ENCODE data around the gene MRM2.
A peak's percentile ranks its signal among the peaks of the same experiment; 100 is the strongest.

The MRM2 gene

DNA sequence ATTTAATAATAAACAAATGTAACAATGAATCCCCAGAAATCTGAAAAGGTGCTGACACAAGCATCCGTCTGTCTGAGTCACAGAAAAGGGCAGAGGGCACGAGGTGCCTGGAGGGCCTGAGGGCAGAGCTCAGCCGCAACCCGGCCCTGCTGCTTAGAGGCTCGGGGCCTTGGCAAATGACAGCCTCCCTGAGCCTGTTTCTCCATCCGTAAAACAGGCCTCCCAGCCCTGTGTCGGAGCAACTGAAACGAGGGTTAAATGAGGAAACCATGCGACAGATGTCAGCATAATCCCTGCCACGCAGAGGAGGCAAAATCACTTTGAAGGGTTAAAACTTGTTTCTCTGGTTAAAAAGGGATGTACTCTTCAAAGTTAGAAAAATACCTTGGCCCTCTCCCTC is 24.9 kb upstream of the MRM2 start:
- peak; percentile 34 for DNase-seq (ENCODE audit: low spot score)

DNA sequence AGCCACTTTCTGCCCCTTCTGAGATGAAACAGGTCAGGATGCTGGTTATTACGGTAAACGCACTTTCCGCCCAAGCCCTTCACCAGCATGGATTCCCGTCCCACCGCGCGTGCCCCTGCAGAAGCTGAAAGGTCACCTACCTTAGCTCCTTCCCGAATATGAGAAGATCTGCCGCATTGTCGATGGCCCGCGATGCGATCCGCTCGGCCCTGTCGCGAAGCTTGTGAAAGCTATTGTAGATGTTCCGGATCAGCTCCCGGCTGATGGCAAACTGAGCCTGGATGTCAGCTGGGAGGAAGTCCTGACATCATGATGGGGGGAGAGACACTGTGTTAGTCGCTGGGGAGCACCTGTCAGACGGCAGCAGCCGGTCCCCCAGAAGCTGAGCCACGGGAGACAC is 22.2 kb upstream of the MRM2 start:
- DNase-seq (ENCODE audit: low spot score) = no peak

DNA sequence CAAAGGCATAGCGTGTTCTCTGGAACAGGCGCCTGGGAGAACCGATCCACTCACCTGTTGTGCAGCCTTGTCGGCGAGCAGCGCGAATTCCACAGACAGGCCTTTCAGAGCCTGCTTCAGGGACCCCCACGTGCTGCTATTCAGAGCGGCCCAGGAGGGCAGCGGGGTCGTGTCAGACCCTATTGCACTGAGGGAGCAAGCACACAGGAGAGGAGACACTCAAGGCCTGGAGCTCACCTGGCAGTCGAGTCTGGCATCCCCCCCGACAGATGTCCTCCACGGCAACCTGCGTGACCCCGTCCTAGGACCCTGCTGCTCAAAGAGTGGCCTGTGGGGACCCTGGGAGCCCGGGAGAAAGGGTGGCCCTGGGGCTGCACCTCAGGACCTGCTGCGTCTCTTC is 21.2 kb upstream of the MRM2 start:
- DNase-seq (ENCODE audit: low spot score) = no peak

DNA sequence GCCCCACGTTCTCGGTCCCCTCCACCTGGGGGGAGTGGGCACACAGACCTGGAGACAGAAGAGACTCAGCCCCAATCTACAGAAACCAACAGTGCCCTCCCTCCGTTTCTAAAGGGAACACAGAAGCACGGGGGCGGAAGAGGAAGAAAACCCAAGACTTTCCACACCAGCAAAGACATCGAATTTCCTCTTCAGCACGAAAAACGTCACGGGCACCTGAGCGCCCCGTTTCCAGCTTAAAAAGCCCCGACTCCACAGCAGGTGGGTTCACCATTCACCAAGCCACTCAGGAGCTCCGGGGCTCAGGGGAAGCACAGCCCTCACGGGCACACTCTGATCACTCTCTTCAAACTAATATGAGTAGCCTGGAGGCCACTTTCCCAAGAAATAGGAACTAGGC is 19.6 kb upstream of the MRM2 start:
- no peak for DNase-seq (ENCODE audit: low spot score)

DNA sequence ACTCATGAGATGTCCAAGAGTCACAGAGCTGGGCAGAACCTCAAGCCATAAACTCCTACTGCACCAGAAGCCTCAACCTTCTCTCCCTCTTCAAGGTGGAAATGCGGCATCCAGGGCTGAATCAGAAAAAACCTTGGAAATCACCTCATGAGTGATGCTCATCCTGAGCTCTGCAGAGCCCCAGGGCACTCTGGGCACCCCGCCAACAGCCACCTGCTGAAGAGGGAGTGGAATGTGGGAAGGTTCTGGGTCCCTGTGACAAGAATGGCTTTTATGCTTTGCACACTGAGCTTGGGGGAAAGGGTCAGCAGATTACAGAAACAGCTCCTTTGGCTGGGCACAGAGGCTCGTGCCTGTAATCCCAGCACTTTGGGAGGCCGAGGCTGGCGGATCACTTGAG is 18.8 kb upstream of the MRM2 start:
- no peak for DNase-seq (ENCODE audit: low spot score)

DNA sequence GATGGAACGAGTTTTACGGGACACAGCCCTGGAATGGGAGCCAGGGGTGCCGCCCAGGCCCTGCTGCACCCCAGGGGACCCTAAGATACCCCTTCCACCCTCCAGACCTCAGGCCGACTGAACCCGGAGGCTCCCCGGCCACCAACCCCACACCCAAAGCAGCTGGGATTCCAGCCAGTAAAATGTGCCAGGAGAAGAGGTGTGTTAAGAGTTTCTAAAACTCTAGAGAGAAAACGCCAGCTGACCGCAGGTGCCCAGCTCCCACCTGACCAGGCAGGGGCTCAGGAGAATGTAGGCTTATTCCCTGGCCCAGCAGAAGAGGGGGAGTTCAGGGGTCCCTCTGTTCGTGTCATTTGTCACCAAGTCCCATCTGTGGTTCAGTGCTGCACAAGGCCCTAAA is 17.5 kb upstream of the MRM2 start:
- DNase-seq (ENCODE audit: low spot score) = no peak

DNA sequence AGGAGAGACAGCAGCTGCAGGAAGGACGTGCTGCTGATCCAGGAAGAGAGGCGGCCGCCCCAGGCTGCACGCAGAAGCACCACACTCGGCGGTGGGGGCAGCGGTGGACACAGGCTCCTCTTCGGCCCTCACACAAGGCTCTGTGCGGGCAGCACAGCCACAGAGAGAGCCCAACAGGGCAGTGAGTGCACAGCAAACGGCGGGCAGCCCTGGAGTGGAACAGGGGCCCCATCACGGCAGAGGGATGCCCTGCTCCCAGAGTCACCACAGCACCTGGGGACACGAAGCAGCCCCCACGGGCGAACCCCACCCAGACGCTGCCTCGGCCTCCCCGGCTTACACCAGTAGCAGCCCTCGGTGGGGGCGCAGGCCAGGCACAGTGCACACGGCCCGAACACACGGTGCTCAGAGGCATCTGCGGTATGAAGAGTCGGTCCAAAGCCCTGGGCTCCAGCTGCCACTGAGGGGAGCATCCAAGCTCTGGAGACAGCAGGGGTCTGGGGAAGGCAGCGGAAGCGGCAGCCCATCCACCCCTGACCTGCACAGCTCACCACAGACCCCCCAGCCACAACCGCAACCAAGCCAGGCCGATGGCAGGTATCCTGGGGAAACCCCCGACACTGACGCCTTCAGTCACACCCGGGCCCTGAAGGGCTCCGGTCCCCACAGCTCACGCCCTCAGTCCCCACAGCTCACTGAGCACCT is 16.8 kb upstream of the MRM2 start:
- no peak for DNase-seq (ENCODE audit: low spot score)

DNA sequence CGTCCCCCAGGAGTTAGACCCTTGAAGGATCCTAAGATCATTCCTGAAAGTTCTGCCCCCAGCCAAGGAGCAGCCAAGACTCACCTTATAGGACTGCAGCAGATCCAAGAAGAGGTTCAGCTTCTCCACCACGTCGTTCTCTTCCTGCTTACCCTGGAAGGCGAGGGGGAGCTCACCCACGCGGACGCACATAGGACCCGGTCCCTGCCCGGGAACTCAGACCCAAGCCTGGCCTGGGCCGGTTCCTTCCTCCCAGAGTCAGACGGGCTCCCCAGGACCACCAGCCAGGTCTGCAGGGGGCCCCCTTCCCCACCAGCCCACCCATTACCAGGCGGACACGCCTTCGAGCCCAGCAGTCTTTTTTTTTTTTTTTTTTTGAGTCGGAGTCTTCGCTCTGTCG is 15.6 kb upstream of the MRM2 start:
- DNase-seq (ENCODE audit: low spot score) = no peak

DNA sequence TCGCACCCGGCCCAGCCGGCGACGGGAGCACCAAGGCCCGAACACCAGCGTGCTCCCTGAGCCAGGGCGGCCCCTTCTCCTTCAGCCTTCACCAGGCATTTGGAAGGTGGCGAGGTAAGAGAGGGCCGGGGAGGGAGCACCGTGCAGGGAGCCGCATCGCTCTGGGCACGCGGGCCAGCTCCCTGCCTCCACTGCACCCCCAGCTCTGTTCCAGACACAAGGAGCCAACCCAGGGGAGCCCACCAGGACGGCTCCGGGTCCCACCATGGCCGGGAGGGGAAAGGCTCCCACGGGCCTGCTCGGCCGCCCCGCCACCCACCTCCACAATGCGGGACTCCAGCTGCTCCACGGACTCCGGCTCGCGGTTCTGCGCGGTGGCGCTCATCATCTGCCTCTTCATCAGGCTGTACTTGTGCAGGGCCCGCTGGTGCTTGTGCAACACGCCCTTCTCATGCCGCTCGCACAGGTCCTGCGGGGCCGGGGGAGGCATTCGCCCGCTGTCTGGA is 15.1 kb upstream of the MRM2 start:
- DNase-seq (ENCODE audit: low spot score) = no peak

DNA sequence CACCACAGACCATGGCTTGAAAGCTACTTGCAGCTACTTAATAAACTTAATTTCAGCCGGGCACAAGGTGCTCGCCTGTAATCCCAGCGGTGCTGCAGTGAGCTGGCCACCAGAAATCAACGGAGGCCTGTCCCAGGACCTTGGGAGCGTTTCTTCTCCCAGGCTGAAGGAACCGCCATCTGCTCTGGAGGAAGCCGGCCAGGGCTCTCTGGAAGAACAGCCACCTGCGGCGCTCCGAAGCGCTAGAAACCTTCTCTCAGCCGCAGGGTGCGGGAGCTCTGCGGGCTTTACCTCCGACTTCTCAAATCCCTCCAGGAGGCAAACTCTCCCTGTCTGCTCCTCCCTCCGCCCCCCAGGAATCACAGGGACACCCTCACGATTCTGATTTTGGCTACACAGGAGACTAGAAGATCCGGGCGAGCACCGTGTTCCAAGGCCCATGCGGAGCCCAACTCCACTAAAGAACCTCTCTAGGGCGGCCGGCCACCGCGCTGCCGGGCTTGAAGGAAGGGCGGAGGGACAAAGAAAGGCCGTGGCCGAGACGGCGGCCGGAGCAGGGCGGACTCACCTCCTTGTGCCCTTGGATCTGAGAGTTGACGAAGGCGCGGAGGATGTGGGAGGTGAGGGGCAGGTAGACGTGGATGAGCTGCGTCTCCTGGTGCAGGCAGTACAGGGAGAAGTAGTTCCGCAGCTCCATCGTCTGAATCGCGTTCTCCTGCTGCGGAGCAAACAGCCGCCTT is 14.5 kb upstream of the MRM2 start:
- DNase-seq (ENCODE audit: low spot score) = no peak

DNA sequence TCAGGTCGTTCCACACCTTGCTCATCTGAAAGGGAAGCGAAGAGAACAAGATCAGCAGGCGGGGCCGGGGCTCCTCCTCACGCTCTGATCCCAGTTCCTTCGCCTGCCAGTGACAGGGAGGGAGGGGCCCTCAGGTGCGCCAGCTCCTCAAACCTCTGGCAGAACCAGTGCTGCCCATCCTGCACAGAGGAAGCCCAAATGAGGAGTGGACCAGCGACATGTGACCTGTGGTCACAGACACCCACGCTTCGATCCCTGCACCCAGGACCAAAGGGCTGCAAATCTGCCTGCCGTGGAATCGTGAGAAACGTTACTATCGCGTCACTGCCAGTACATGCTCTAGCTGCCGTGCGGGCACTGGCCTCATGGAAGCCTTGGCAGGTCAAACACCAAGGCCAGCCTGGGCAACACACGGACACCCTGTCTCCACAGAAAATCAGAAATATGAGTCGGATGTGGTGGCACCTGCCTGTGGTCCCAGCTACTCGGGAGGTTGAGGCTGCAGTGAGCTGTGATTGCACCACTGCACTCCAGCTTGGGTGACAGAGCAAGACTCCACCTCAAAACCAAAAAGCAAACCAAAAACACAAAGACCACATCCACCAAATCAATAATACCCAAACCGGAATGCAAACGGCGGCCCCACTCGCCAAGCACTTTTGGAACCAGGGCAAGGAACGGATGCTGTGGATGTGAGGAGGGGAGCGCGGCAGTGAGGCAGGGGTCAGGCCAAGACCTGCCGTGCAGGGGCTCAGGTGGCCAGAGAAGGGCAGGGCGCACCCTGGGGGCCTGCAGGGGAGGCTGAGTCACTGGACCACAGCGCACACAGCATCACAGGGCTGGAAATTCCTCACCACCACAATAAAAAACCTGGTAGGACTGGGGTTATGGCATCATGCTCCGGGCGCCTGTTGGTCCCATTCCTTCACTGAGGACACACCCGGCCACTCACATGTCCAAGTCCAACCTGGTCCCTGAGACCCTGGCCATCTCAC is 13.4 kb upstream of the MRM2 start:
- no peak for DNase-seq (ENCODE audit: low spot score)

DNA sequence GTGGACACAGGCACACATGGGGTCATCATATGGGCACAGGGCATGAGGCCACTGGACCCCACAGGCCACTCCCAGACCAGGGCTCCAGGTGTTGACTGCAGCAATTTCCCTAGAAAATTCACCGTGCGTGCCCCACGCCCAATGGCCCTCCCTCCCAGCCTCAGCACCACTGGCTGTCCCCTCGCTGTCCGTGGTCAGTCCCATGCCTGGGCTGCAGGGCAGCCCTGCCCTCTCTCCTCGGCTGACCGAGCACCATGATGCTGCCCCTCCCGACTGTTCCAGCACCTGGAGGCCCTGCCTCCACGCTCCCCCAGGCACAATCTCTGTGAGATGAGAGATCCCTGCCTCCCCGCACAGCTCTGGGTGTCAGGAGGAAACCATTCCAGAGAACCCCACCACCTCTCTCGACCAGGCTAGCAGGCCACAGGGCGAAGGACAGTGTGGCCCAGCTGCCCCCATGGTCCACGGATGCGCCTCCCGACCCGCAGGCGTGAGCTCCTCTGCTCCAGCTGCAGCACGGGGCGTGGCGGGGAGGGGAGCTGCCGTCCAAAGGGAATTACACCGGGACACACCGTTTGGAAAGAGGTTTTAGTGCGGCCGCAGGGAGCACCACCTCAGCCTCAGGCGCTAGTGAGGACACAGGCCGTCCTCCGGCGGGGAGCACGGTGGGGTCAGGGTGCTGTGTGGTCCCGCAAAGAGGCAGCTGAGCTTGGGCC is 12.6 kb upstream of the MRM2 start:
- DNase-seq (ENCODE audit: low spot score) = no peak

DNA sequence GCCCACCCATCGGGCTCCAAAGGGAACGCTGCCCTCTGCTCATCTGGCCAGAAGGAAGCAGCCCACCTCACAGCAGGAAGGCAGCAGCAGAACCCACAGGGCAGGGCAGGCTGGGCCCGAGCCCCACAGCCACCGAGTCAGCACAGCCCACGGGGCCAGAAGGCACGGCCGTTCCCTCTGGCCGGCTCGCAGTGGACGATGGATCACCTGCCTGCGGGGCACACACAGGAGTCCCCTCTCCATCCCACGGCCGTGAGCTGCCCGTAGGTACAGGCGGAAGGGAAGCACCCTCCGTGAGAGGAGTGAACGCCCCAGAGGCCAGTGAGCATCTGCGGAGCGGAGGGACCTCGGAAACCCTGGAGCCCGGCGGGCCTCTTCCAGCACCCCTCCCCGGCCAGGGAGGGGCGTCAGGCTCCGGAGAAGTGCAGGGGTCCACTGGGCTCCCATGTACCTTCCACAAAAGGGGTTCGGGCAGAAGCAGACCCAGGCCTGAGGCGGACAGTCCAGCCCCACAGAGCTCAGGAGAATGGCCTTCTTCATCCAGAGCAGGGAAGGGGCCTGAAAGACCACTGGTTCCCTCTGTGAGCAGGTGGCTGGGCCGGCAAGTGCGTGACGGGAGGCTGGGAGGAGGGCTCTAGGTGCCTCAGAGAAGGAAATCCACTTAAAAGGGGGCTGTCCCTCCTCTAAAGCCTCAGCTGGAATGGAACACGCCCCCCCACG is 11.7 kb upstream of the MRM2 start:
- DNase-seq (ENCODE audit: low spot score) = no peak

DNA sequence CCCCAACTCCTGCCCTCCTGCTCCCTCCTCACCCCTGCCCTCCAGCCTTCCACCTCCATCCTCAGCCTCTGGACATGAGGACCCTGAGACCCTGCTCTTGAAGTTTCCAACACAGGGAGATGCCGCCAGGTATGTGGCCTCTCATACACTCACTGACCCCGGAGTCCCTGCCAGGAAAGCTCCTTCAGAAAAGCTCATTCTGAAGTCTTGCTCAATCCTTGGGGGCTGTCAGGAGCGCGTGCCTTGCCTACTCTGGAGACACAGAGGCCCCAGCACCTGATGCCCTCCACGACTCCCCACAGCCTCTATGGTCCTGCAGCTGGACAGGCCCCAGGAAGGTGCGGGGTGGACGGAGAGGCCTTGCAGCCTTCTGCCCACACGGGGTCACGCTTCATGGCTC is 11.0 kb upstream of the MRM2 start:
- DNase-seq (ENCODE audit: low spot score) = no peak

DNA sequence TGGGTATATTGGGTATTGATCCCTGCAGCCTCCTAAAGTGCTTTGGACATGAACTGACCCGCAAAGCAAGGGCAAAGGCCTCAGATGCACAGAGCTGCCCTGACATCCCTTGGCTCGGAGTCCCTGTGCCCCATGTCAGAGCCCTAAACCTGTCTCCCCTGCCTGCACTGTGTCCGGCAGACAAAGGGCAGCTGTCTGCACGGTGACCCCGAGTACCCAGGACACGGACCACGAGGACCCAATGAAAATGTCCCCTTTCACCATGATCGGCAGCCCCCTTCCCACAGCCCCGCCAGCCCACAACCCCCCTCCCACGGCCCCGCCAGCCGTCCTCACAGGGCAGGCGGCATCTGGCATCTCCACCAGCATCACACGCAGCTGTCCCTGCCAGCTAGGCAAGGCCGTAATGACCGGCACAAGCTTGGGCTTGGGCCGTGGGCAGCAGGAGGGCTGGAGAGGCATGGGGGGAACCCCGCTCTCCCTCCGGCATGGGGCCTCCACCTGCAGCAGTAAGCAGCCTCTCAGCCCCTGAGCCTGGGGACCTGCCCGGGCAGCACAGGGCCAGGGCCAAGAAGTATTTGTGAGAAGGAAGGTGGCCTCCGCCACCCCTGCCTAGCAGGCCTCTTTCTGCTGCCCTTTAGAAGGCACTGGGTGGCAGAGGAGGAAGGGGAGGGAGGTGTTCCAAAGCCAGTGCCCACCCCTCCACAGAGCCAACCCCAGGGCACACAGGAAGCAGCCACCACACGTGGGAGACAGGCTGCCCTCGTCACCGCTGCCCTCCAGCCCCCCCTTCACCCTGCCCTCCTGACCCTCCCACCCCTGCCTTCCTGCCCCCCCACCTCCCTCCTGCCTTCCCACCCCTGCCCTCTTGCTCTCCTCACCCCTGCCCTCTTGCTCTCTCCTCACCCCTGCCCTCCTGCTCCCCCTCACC is 10.1 kb upstream of the MRM2 start:
- DNase-seq (ENCODE audit: low spot score) = no peak

DNA sequence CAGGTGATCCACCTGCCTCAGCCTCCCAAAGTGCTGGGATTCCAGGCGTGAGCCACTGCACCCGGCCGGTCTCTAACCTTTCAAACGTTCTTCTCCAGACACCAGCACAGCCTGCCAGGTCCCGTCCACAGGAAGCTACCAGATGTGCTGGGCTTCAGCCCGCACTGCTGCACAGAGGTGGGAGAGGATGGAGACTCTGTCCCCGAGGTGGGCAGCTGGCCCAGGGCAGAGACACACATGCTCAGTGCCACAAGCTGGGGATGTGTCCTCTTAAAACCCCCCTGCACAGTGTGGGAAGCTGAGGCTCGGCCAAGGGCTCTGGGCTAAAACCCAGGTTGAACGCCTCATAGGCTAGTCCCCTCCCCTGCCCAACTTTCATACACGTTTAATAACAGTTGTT is 9.4 kb upstream of the MRM2 start:
- no peak for DNase-seq (ENCODE audit: low spot score)

DNA sequence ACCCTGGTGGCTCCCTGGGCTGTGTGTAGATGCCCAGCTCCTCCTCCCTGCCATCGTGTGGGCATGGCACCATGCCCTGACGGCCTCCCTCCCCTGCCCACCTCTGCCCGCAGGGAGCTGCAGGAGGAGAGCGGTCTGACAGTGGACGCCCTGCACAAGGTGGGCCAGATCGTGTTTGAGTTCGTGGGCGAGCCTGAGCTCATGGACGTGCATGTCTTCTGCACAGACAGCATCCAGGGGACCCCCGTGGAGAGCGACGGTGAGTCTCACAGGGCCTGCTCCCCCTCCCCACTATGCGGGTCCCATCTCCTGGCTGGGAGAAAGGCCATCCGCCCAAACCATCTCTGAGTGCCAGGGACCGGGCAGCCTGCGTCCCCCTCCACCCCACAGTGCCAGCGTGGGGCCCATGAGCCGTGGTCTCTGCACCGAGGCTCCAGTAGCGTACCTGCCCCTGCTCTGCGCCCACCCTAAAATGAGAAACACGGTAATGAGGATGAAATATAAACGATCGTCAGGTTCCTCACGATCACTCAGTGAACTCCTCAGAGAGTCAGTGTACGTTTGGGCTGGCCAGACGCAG is 7.8 kb upstream of the MRM2 start:
- DNase-seq (ENCODE audit: low spot score) = no peak

DNA sequence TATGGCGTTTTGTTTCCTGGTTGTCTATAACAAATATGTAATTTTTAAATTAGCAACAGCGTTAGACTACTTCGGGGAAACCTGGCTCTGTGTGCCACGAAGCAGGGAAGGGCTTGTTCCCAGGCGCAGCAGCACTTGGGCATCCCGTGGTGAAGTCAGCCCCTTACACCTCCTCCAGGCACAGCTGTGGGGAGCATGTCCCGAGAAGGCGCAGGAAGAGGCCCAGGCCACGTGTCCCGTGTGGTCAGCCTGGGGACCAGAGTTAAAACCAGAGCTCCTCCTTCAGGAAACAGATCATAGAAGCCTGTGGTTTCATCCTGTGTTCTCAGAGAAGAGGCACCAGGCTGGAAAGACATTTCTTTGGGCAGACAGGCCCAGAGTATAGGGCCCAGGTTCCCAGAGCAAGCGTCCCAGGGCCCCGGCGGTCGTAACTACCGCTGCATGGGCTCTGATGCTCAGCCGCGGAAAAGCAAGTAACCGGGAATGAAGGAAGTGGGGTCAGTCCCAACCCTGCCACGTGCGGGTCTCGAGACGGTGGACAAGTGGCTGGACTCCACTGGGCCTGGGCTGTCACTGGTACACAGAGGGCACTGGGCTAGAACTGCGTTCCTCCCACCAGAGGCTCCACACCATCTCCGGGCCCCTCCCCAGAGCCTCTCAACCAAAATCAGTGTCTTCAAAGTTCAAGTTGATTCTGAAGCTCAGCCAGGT is 7.1 kb upstream of the MRM2 start:
- peak; percentile 97 for DNase-seq (ENCODE audit: low spot score)

All from AG20443 (cell line).